Mucosa of rectum (tissue), 2 donors: Measurements from ENCODE around the gene WDR5.

Experiments used
- H3K27ac ChIP-seq, 2 donors: one replicate each; pipeline ENCODE4 v1.7.0; 2013; ENCODE audit warnings: inconsistent platforms in 2 of 2, low read depth in 2 of 2, low read length in 2 of 2
- H3K27me3 ChIP-seq, 2 donors: one replicate each; pipeline ENCODE4 v1.7.0; 2013; ENCODE audit warnings: low read length in 2 of 2; ENCODE audit not compliant: control insufficient read depth in 2 of 2, insufficient read depth in 2 of 2
- H3K36me3 ChIP-seq, 2 donors: one replicate each; pipeline ENCODE4 v1.7.0; 2013; ENCODE audit warnings: low read length in 2 of 2; ENCODE audit not compliant: control insufficient read depth in 2 of 2, insufficient read depth in 2 of 2
- H3K4me1 ChIP-seq, 2 donors: one replicate each; pipeline ENCODE4 v1.7.0; 2013; ENCODE audit warnings: low read length in 2 of 2, mild to moderate bottlenecking in 1 of 2; ENCODE audit not compliant: control insufficient read depth in 2 of 2, insufficient read depth in 2 of 2
- H3K4me3 ChIP-seq, 2 donors: one replicate each; pipeline ENCODE4 v1.7.0; 2013; ENCODE audit warnings: low read length in 2 of 2
- H3K9ac ChIP-seq, 2 donors: one replicate each; pipeline ENCODE4 v1.7.0; 2013; ENCODE audit warnings: low read length in 2 of 2, low read depth in 1 of 2, mild to moderate bottlenecking in 1 of 2
- H3K9me3 ChIP-seq, 2 donors: one replicate each; pipeline ENCODE4 v1.7.0; 2013; ENCODE audit warnings: low read length in 2 of 2; ENCODE audit not compliant: control insufficient read depth in 2 of 2
- donor health status: healthy.
- donor health status: Normal muscosa, but diverticular disease.

WDR5 gene

GRCh38 chr9:134174526-134175290 is 38.8 kb downstream of the WDR5 start:
- Histone ChIP-seq H3K4me1 (peaks cover 0 to 4% of the 10 kb centered on the region in 2 donors), H3K9ac (no peak overlapping the region), H3K4me3 (no peak overlapping the region), H3K27me3 (peaks cover 17 to 19% of the 10 kb centered on the region in 2 donors), H3K27ac (no peak overlapping the region), H3K9me3 (no peaks in the 10 kb centered on the region), H3K36me3 (no peaks in the 10 kb centered on the region)

- Histone ChIP-seq H3K36me3 (no peaks in the 10 kb centered on the region), H3K27me3 (peaks cover 17 to 22% of the 10 kb centered on the region in 2 donors), H3K4me1 (peaks cover 0 to 4% of the 10 kb centered on the region in 2 donors), H3K9ac (no peak overlapping the region), H3K4me3 (no peak overlapping the region), H3K9me3 (no peaks in the 10 kb centered on the region), H3K27ac (no peak overlapping the region)
Observed at GRCh38 chr9:134175291-134175807, 39.5 kb downstream of the WDR5 start.

- H3K4me1 ChIP-seq: peaks cover 0 to 4% of the 10 kb centered on the region in 2 donors
- H3K4me3 ChIP-seq: no peak overlapping the region
- H3K27ac ChIP-seq: no peak overlapping the region
- H3K9me3 ChIP-seq: no peaks in the 10 kb centered on the region
- H3K9ac ChIP-seq: no peak overlapping the region
- no peaks in the 10 kb centered on the region for H3K36me3 ChIP-seq
- peaks cover 17 to 22% of the 10 kb centered on the region in 2 donors for H3K27me3 ChIP-seq
Observed at GRCh38 chr9:134175808-134176598, 40.1 kb downstream of the WDR5 start.

GRCh38 chr9:134176599-134176968 is 40.7 kb downstream of the WDR5 start:
- H3K9me3 ChIP-seq: no peaks in the 10 kb centered on the region
- peaks cover 0 to 4% of the 10 kb centered on the region in 2 donors for H3K4me1 ChIP-seq
- H3K36me3 ChIP-seq: no peaks in the 10 kb centered on the region
- no peak overlapping the region for H3K27ac ChIP-seq
- no peak overlapping the region for H3K4me3 ChIP-seq
- H3K9ac ChIP-seq: no peak overlapping the region
- H3K27me3 ChIP-seq: peaks cover 17 to 22% of the 10 kb centered on the region in 2 donors

GRCh38 chr9:134177186-134177585 is 41.3 kb downstream of the WDR5 start:
- H3K4me3 ChIP-seq: no peak overlapping the region
- H3K4me1 ChIP-seq: peaks cover 0 to 3% of the 10 kb centered on the region in 2 donors
- H3K27ac ChIP-seq: no peak overlapping the region
- no peaks in the 10 kb centered on the region for H3K36me3 ChIP-seq
- no peak overlapping the region for H3K9ac ChIP-seq
- peaks cover 17 to 22% of the 10 kb centered on the region in 2 donors for H3K27me3 ChIP-seq
- no peaks in the 10 kb centered on the region for H3K9me3 ChIP-seq

GRCh38 chr9:134177624-134178393 is 41.9 kb downstream of the WDR5 start:
- no peaks in the 10 kb centered on the region for H3K9me3 ChIP-seq
- no peak overlapping the region for H3K27ac ChIP-seq
- H3K27me3 ChIP-seq: peaks cover 17 to 22% of the 10 kb centered on the region in 2 donors
- H3K4me1 ChIP-seq: no peaks in the 10 kb centered on the region
- no peak overlapping the region for H3K9ac ChIP-seq
- H3K36me3 ChIP-seq: no peaks in the 10 kb centered on the region
- no peak overlapping the region for H3K4me3 ChIP-seq

- Histone ChIP-seq H3K9ac (no peak overlapping the region), H3K27ac (no peak overlapping the region)
Observed at GRCh38 chr9:134178394-134178767, 42.5 kb downstream of the WDR5 start.

GRCh38 chr9:134178768-134179551 is 43.1 kb downstream of the WDR5 start:
- no peak overlapping the region for H3K4me3 ChIP-seq
- H3K9me3 ChIP-seq: no peaks in the 10 kb centered on the region
- H3K27me3 ChIP-seq: peaks cover 17 to 22% of the 10 kb centered on the region in 2 donors
- H3K27ac ChIP-seq: no peak overlapping the region
- H3K9ac ChIP-seq: no peak overlapping the region
- no peaks in the 10 kb centered on the region for H3K36me3 ChIP-seq
- no peaks in the 10 kb centered on the region for H3K4me1 ChIP-seq

More at GRCh38 chr9:134178394-134178767, 42.5 kb downstream of the WDR5 start:
- no peaks in the 10 kb centered on the region for H3K36me3 ChIP-seq
- H3K27me3 ChIP-seq: peaks cover 17 to 22% of the 10 kb centered on the region in 2 donors
- no peaks in the 10 kb centered on the region for H3K9me3 ChIP-seq
- no peak overlapping the region for H3K4me3 ChIP-seq
- no peaks in the 10 kb centered on the region for H3K4me1 ChIP-seq

GRCh38 chr9:134179595-134179917 is 43.7 kb downstream of the WDR5 start:
- H3K4me1 ChIP-seq: no peaks in the 10 kb centered on the region
- H3K4me3 ChIP-seq: no peak overlapping the region
- no peak overlapping the region for H3K9ac ChIP-seq
- no peak overlapping the region for H3K27ac ChIP-seq
- H3K9me3 ChIP-seq: no peaks in the 10 kb centered on the region
- H3K27me3 ChIP-seq: peaks cover 17 to 22% of the 10 kb centered on the region in 2 donors
- H3K36me3 ChIP-seq: no peaks in the 10 kb centered on the region
